GM06990 (cell line): ENCODE results near the gene HAPLN1.

ENCODE experiments used
- DNase-seq: peaks from one replicate; pipeline ENCODE4 v3.0.0-alpha.2; 2011; ENCODE audit not compliant: insufficient read length; ENCODE audit errors: extremely low read depth
- H3K27me3 ChIP-seq: replicated peaks from 2 replicates; pipeline ENCODE4 v1.6.0; 2011; ENCODE audit warnings: low read length; ENCODE audit not compliant: control insufficient read depth, insufficient read depth
- H3K36me3 ChIP-seq: 2 replicates; pipeline ENCODE4 v1.5.1; 2011; ENCODE audit warnings: low read length; ENCODE audit not compliant: control insufficient read depth, insufficient read depth
- H3K4me3 ChIP-seq: replicated peaks from 2 replicates; pipeline ENCODE4 v1.5.1; 2011; ENCODE audit warnings: low read depth, mild to moderate bottlenecking, control low read depth, low read length
- TF ChIP-seq, protein P1 (sequence below): IDR thresholded peaks from 2 replicates; pipeline ENCODE4 v1.5.1; 2011; ENCODE audit warnings: low read length, control low read depth, mild to moderate bottlenecking, inconsistent platforms; ENCODE audit not compliant: insufficient read depth, poor library complexity, severe bottlenecking

The HAPLN1 gene

DNA sequence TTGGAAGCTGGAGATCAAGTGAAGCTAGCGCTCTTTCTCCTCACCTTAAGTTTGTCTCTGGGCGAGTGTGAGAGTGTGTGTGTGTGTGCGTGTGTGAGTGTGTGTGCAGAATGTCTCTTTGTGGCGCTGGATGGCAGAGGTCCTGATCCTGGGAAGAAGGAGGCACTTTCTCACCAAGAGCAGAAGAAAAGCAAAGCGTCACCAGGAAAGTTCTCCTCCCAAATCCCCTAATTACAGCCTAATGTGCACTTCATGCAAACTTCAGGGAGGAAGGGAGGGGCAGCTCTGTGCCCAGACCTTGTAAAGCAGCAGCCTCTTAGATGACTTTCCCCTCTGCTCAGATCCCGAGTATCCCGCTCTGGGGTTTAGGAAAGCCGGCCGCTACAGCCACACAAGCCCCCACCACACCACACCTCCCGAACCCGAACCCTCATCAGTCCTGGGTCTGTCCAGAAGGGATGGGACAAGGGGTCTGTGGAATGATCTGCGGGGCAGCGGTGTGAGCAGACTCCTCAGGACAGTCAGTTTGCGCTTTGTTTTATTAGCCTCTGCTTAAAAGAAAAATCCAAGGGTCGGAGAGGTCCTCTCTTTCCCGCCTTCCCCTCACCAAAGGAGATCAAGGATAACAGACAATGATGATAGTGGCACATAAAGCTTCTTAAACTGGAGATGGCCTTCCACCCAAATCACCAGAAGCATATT, at the start of gene HAPLN1:
TSS of gene HAPLN1 (minus strand) at position 20 of the 702 bp plus-strand sequence. CDS start 47,332 bp downstream, outside the sequence.
- DNase-seq, result no peak
- H3K27me3 ChIP-seq, result no peaks in the 10 kb centered on the region; the same call in 1 of the 2 replicates
- TF ChIP-seq, protein P1, sequence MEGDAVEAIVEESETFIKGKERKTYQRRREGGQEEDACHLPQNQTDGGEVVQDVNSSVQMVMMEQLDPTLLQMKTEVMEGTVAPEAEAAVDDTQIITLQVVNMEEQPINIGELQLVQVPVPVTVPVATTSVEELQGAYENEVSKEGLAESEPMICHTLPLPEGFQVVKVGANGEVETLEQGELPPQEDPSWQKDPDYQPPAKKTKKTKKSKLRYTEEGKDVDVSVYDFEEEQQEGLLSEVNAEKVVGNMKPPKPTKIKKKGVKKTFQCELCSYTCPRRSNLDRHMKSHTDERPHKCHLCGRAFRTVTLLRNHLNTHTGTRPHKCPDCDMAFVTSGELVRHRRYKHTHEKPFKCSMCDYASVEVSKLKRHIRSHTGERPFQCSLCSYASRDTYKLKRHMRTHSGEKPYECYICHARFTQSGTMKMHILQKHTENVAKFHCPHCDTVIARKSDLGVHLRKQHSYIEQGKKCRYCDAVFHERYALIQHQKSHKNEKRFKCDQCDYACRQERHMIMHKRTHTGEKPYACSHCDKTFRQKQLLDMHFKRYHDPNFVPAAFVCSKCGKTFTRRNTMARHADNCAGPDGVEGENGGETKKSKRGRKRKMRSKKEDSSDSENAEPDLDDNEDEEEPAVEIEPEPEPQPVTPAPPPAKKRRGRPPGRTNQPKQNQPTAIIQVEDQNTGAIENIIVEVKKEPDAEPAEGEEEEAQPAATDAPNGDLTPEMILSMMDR, result no peak
- no peaks in the 10 kb centered on the region for H3K36me3 ChIP-seq
- H3K4me3 ChIP-seq, result no peak within 1 kb of the TSS

DNA sequence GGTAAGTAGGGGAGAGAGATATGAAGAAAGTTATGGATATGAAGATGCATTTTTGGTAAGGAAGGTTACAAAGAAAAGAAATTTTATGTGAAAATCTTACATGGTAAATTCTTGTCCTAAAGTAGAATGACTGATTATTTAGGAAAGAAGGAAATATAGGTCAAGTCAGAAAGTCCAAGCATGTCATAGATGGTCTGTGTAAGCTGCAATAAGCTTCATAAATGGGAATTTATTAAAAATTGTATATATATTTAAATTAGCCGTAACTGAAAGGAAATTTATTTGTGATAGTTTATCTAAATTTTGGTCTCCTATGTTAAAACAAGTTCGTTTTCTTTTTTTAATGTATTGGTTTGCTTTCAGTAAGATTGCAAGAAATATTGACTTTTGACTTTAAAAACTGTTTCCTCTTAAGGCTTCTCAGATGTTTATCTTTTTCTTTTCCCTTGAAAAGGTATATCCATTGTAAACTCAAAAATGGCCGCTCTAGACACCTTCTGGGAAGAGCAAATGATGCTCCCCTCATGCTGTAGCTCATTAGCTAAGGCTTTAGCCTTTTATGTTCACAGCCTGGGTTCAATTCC, 46.8 kb upstream of the HAPLN1 start:
- TF ChIP-seq, protein P1, result no peak
- Histone ChIP-seq H3K36me3 (no peaks in the 10 kb centered on the region), H3K27me3 (no peaks in the 10 kb centered on the region), H3K4me3 (no peak overlapping the region)
- DNase-seq, result no peak

DNA sequence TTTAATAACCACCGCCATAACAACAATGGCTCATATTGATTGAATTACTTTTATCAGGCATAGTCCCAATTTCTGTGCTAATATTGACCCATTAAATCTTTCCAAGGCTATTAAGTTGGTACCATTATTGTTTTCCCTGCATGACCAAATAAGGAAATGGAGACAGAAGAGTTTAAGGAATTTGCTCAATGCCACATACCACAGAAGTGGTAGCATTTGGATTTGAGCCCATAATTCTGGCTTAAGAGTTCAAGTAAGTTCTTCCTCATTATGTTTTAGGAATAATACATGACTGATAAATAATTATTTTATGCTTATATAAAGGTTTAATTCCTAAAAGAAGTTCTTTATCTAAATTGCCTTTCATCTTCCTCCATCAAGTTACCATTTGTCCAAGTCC, 43.4 kb upstream of the HAPLN1 start:
- DNase-seq, result no peak
- Histone ChIP-seq H3K27me3 (no peaks in the 10 kb centered on the region), H3K36me3 (no peaks in the 10 kb centered on the region), H3K4me3 (no peak overlapping the region)
- TF ChIP-seq, protein P1, result no peak

DNA sequence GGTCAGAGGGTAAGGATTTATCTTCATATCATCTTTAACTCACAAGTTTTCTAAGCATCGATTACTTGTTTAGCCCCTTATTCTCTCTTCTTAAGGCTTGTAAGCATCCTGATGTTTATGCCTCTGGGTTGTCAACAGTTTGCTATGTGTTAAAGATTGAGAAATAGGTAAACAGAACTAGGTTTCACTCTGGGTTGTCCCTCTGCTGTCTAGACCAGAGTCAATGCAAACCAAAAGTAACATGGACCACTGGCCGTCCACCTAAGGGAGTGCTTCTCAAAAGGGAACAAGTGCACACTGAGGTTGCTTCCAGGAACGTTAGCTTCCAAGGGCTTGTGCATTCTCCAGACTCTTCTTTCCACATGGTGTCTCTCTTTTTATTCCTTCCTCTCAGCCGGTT, 39.9 kb upstream of the HAPLN1 start:
- Histone ChIP-seq H3K27me3 (no peaks in the 10 kb centered on the region; the same call in 1 of the 2 replicates), H3K4me3 (no peak overlapping the region), H3K36me3 (no peaks in the 10 kb centered on the region)
- no peak for DNase-seq
- TF ChIP-seq, protein P1, result no peak

DNA sequence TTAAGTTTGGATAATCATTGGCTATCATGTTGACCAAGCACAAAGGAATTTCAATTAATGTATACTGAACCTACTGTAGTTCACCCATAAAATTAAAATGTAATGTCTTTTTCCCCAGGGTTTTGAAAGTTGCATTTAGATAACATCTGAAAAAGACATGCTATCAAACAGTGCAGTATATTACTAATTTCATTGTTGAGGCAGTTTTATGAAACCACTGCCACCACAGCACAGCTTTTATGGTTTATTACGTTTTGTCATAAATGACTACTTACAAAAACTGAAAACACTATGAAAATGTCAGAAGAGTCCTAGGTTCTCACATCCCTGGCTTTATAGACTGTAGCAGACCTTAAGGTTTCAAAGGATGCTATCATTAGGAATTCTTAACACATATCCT, 32.0 kb upstream of the HAPLN1 start:
- TF ChIP-seq, protein P1, result no peak
- H3K4me3 ChIP-seq, result no peak overlapping the region
- no peak for DNase-seq
- no peaks in the 10 kb centered on the region for H3K36me3 ChIP-seq
- H3K27me3 ChIP-seq, result no peaks in the 10 kb centered on the region; the same call in 1 of the 2 replicates
